ENCODE results near the gene NELFA.
"Not testable (repeated sequence)": the region's sequence is repeated elsewhere in the genome, so short reads cannot be mapped to it uniquely, and the experiment has no call there.

The NELFA gene

GRCh38 chr4:2008671-2008920, 178 bp downstream of the NELFA start:
- peaks cover 29% of the 10 kb centered on the region for H3K27me3 Mint-ChIP-seq (ENCODE audit: low read depth, poor library complexity)
- no peak for DNase-seq
- peak overlapping the region; percentile 84 for H3K27ac Mint-ChIP-seq
- H3K4me1 Mint-ChIP-seq: peaks cover 26% of the 10 kb centered on the region
- peaks cover 33% of the 10 kb centered on the region for H3K36me3 Mint-ChIP-seq (ENCODE audit: low read depth)
- H3K4me3 Mint-ChIP-seq: peak overlapping the region; percentile 95
- no peaks in the 10 kb centered on the region for H3K9me3 Mint-ChIP-seq
- TF ChIP-seq, protein P1, sequence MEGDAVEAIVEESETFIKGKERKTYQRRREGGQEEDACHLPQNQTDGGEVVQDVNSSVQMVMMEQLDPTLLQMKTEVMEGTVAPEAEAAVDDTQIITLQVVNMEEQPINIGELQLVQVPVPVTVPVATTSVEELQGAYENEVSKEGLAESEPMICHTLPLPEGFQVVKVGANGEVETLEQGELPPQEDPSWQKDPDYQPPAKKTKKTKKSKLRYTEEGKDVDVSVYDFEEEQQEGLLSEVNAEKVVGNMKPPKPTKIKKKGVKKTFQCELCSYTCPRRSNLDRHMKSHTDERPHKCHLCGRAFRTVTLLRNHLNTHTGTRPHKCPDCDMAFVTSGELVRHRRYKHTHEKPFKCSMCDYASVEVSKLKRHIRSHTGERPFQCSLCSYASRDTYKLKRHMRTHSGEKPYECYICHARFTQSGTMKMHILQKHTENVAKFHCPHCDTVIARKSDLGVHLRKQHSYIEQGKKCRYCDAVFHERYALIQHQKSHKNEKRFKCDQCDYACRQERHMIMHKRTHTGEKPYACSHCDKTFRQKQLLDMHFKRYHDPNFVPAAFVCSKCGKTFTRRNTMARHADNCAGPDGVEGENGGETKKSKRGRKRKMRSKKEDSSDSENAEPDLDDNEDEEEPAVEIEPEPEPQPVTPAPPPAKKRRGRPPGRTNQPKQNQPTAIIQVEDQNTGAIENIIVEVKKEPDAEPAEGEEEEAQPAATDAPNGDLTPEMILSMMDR (IDR thresholded peaks at IDR 0.05): no peak

DNA sequence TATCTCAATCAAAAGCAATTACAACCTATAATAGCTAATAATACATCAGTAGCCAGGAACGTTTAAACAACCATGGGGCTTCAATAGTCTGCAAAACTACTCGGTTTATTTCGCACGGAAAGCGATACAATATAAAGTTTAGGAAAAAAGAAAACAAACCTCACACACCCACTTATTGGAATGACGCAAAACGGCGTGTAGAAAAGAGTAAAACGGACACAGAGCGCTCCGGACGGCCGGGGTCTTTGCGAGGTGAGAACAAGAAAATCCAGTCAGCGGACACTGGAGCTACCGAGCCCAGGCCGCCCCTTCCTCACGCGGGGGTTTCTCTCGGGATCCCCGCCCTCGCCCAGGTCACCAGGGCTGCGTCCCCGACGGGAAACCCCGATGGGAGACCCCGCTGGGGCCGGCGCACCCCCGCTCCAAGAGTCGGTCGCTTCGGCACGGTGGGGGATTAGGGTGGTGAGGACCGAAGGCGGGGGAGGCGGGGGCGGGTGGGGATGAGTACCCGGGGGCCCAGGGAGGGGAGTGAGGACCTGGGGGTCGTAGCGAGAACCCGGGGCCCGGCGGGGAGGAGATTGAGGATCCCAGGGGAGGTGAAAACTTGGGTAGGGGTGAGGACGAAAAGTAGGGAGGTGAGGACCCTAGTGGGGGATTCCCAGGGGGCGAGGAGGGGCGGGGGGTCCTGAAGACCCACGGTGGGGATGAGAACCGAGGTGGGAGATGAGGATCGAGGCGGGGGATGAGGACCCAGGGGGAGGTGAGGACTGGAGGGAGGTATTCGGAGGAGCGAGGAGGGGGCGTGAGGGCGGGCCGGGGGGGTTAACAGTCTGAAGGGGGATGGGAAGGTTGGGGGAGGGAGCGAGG, 737 bp downstream of the NELFA start:
- Mint-ChIP-seq H3K9me3 (peaks cover 5% of the 10 kb centered on the region), H3K4me3 (peak overlapping the region; percentile 95), H3K27ac (peak overlapping the region; percentile 84), H3K4me1 (peaks cover 26% of the 10 kb centered on the region), H3K27me3 (ENCODE audit: low read depth, poor library complexity) (peaks cover 23% of the 10 kb centered on the region), H3K36me3 (ENCODE audit: low read depth) (peaks cover 39% of the 10 kb centered on the region)
- TF ChIP-seq, protein P1 (IDR thresholded peaks at IDR 0.05): no peak
- peak; percentile 48 for DNase-seq

GRCh38 chr4:2006956-2007653, 1.7 kb downstream of the NELFA start:
- peaks cover 26% of the 10 kb centered on the region for H3K4me1 Mint-ChIP-seq
- TF ChIP-seq, protein P1 (IDR thresholded peaks at IDR 0.05): no peak
- no peak overlapping the region for H3K27ac Mint-ChIP-seq
- H3K36me3 Mint-ChIP-seq (ENCODE audit: low read depth): peaks cover 48% of the 10 kb centered on the region
- DNase-seq: no peak
- H3K4me3 Mint-ChIP-seq: peak overlapping the region; percentile 95
- H3K9me3 Mint-ChIP-seq: peaks cover 14% of the 10 kb centered on the region
- H3K27me3 Mint-ChIP-seq (ENCODE audit: low read depth, poor library complexity): peaks cover 19% of the 10 kb centered on the region

DNA sequence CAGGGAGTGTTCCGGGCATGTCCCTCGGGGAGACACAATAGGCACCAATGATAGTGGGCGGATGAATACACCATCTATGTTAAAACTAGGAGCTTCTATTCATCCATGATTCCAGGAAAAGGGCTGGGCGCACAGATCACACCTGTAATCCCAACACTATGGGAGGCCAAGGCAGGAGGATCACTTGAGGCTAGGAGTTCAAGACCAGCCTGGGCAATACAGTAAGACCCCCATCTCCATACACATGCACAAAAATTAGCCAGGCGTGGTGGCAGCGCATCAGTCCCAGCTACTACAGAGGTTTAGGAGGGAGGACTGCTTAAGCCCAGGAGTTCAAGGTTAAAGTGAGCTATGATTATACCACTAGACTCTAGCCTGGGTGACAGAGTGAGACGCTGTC, 2.4 kb downstream of the NELFA start:
- TF ChIP-seq, protein P1 (IDR thresholded peaks at IDR 0.05): no peak
- Mint-ChIP-seq H3K4me3 (peak overlapping the region; percentile 95), H3K4me1 (peaks cover 26% of the 10 kb centered on the region), H3K27me3 (ENCODE audit: low read depth, poor library complexity) (peaks cover 15% of the 10 kb centered on the region), H3K27ac (no peak overlapping the region), H3K9me3 (peaks cover 22% of the 10 kb centered on the region), H3K36me3 (ENCODE audit: low read depth) (peaks cover 55% of the 10 kb centered on the region)
- DNase-seq: no peak

GRCh38 chr4:2003361-2003760, 5.4 kb downstream of the NELFA start:
- not testable (repeated sequence) for H3K27ac Mint-ChIP-seq; H3K27me3 Mint-ChIP-seq (ENCODE audit: low read depth, poor library complexity); H3K4me3 Mint-ChIP-seq; DNase-seq
- H3K9me3 Mint-ChIP-seq: peaks cover 52% of the 10 kb centered on the region
- peaks cover 21% of the 10 kb centered on the region for H3K4me1 Mint-ChIP-seq
- H3K36me3 Mint-ChIP-seq (ENCODE audit: low read depth): peaks cover 86% of the 10 kb centered on the region

GRCh38 chr4:1999308-1999707, 9.5 kb downstream of the NELFA start:
- Mint-ChIP-seq H3K36me3 (ENCODE audit: low read depth) (peaks cover 96% of the 10 kb centered on the region), H3K9me3 (peaks cover 86% of the 10 kb centered on the region)
- not testable (repeated sequence) for DNase-seq; H3K4me3 Mint-ChIP-seq; H3K27ac Mint-ChIP-seq; H3K4me1 Mint-ChIP-seq; H3K27me3 Mint-ChIP-seq (ENCODE audit: low read depth, poor library complexity)

Data from nephron progenitor cell (in vitro differentiated cells).